ENCODE measurements around the gene CAMK1D. TPM values are rescaled to one million over a fixed set of nuclear protein-coding genes. Genes with fewer than 3 reads are reported as not detected.

CAMK1D gene
- total and polyA plus RNA-seq, 2 donors: 11.2 to 14.6 TPM

DNA sequence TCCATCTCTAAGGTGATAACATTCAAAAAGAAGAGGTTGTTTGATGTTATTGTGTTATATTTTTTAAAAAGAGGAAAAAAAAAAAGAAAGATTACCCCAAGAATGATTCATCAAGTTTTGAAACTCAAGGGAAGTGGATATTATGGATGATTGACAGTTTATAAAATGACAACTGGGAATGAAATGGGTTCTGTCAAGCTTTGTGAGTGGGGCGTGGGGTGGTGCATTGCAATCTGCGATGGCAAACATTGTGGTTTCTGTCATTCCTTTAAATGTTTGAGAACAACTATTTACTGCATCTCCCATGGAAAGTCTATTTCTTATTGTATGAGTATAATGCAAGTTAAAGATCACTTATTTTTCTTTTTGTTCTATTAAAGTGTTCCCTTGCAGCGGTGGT is 355.1 kb downstream of the CAMK1D start:
- H3K9me3 ChIP-seq (ENCODE audit: control insufficient read depth in 2 of 2, insufficient read depth in 1 of 2, low read length in 1 of 2): no peaks in the 10 kb centered on the region
- H3K27me3 ChIP-seq (ENCODE audit: control insufficient read depth in 2 of 2, insufficient read depth in 1 of 2, low read length in 1 of 2): no peaks in the 10 kb centered on the region
- 94% methylated on average over 3 of the region's 3 CpGs for WGBS
- H3K4me3 ChIP-seq (ENCODE audit: low read length in 2 of 2): no peak overlapping the region
- H3K36me3 ChIP-seq (ENCODE audit: control insufficient read depth in 2 of 2, insufficient read depth in 2 of 2, low read length in 1 of 2): peaks cover 0 to 3% of the 10 kb centered on the region in 2 donors
- peaks cover 0 to 21% of the 10 kb centered on the region in 2 donors for H3K4me1 ChIP-seq (ENCODE audit: control insufficient read depth in 2 of 2, insufficient read depth in 2 of 2, low read length in 2 of 2)
- no peak overlapping the region for H3K27ac ChIP-seq (ENCODE audit: low read depth in 1 of 2, low read length in 1 of 2)
- no peak for DNase-seq (ENCODE audit: low read depth in 6 of 9, low spot score in 9 of 9)

DNA sequence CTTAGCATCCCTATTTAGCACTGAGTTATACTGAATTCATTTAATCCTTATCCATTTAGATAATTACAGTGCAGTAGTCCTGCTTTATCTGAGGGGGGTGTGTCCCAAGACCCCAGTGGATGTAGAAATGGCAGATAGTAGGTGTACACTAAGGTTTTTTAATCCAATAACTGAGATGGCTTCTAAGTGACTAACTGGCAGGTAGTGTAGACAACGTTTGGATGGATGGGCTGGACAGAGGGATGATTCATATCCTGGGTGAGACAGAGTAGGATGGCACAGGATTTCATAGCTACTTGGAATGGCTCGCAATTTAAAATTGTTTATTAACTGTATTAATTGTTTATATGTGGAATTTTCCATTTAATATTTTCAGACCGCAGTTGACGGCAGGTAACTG is 356.6 kb downstream of the CAMK1D start:
- DNase-seq (ENCODE audit: low read depth in 6 of 9, low spot score in 9 of 9): no peak
- no peaks in the 10 kb centered on the region for H3K9me3 ChIP-seq (ENCODE audit: control insufficient read depth in 2 of 2, insufficient read depth in 1 of 2, low read length in 1 of 2)
- no peaks in the 10 kb centered on the region for H3K27me3 ChIP-seq (ENCODE audit: control insufficient read depth in 2 of 2, insufficient read depth in 1 of 2, low read length in 1 of 2)
- no peak overlapping the region for H3K4me3 ChIP-seq (ENCODE audit: low read length in 2 of 2)
- H3K27ac ChIP-seq (ENCODE audit: low read depth in 1 of 2, low read length in 1 of 2): no peak overlapping the region
- 96% methylated on average over 4 of the region's 4 CpGs for WGBS
- H3K4me1 ChIP-seq (ENCODE audit: control insufficient read depth in 2 of 2, insufficient read depth in 2 of 2, low read length in 2 of 2): peaks cover 0 to 27% of the 10 kb centered on the region in 2 donors
- peaks cover 0 to 3% of the 10 kb centered on the region in 2 donors for H3K36me3 ChIP-seq (ENCODE audit: control insufficient read depth in 2 of 2, insufficient read depth in 2 of 2, low read length in 1 of 2)

DNA sequence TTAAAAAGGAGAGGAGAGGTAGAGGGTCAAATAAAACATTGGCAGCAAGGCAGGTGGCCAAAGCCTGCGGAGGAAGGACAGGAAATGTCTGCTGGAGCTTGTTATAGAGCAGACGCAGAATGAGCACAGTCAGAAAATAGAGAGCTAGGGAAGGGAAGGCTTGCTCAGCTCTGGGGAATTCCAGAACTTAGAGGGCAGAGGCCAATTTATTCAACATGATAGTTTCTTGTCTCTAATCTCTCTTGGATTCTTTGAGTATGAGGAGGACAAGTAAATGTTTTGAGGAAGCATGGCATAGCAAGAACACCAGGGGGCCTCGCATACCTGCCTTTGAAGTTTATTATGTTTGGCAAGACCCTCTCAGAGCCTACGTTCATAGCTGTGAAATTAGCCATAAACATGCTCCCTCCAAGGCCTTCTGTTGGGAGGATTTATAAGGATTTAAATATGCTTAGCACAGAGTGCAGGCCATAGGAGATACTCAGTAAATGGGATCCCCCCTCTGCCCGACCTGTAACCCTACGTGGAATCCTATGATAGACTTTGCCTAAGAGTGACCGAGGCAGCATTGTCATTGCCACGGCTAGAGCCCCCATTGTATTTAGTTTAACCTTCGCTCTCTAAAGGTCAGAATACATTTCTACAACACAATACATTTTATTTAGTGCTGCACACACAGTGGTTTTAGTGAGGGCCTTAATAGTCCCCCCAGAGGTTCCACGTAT is 358.3 kb downstream of the CAMK1D start:
- no peak overlapping the region for H3K4me3 ChIP-seq (ENCODE audit: low read length in 2 of 2)
- 81% methylated on average over 10 of the region's 10 CpGs for WGBS
- peaks cover 0 to 24% of the 10 kb centered on the region in 2 donors for H3K4me1 ChIP-seq (ENCODE audit: control insufficient read depth in 2 of 2, insufficient read depth in 2 of 2, low read length in 2 of 2)
- H3K36me3 ChIP-seq (ENCODE audit: control insufficient read depth in 2 of 2, insufficient read depth in 2 of 2, low read length in 1 of 2): peaks cover 0 to 3% of the 10 kb centered on the region in 2 donors
- H3K9me3 ChIP-seq (ENCODE audit: control insufficient read depth in 2 of 2, insufficient read depth in 1 of 2, low read length in 1 of 2): no peaks in the 10 kb centered on the region
- peak overlapping the region in 1 of 2 donors; percentile 67 for H3K27ac ChIP-seq (ENCODE audit: low read depth in 1 of 2, low read length in 1 of 2)
- H3K27me3 ChIP-seq (ENCODE audit: control insufficient read depth in 2 of 2, insufficient read depth in 1 of 2, low read length in 1 of 2): no peaks in the 10 kb centered on the region
- peak in 4 of 9 donors; percentile 21 to 67 (median 44) for DNase-seq (ENCODE audit: low read depth in 6 of 9, low spot score in 9 of 9)

DNA sequence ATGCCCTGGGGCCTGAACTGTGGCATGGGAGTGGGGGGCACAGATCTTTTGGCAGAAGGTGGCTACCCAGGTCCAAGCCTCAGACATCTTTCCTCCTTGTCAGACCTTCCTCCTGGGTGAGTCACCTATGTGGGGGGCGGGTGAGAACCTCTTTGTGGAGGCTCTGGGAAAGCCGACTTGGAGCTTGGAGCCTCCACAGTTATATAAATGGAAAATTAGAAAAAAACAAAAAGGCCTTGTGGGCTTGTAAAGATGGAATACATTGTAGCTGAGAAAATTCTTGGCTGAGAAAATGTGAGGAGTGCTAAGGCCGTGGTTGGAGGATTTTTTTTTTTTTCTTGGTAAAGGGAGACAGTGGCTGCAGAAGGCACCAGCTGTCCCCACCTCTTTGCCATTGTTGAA is 359.7 kb downstream of the CAMK1D start:
- Histone ChIP-seq H3K4me3 (ENCODE audit: low read length in 2 of 2) (no peak overlapping the region), H3K4me1 (ENCODE audit: control insufficient read depth in 2 of 2, insufficient read depth in 2 of 2, low read length in 2 of 2) (peaks cover 0 to 24% of the 10 kb centered on the region in 2 donors), H3K27me3 (ENCODE audit: control insufficient read depth in 2 of 2, insufficient read depth in 1 of 2, low read length in 1 of 2) (no peaks in the 10 kb centered on the region), H3K36me3 (ENCODE audit: control insufficient read depth in 2 of 2, insufficient read depth in 2 of 2, low read length in 1 of 2) (no peaks in the 10 kb centered on the region), H3K27ac (ENCODE audit: low read depth in 1 of 2, low read length in 1 of 2) (peak overlapping the region in 1 of 2 donors; percentile 21), H3K9me3 (ENCODE audit: control insufficient read depth in 2 of 2, insufficient read depth in 1 of 2, low read length in 1 of 2) (no peaks in the 10 kb centered on the region)
- no peak for DNase-seq (ENCODE audit: low read depth in 6 of 9, low spot score in 9 of 9)
- WGBS: 91% methylated on average over 3 of the region's 3 CpGs

DNA sequence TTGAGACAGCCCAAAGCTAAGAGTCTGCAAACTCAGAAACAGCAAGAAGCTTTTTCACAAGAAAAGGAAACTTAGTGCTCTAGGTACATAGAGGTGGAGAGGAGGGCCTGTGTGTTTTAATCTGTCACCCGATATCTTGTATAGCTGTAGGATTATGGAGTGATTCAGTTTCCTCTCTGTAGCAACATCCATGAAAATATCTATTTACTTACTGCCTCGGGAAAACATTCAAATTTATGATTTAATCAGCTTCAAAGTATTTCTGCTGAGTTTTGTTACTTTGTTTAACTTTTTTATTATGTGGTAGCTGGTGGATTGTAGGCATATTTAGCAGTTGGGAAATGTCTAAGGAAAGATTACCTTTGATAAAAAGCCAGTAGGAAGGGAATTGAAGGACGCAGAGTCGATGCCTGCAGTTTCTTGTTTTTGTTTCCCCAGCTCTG is 360.2 kb downstream of the CAMK1D start:
- no peaks in the 10 kb centered on the region for H3K36me3 ChIP-seq (ENCODE audit: control insufficient read depth in 2 of 2, insufficient read depth in 2 of 2, low read length in 1 of 2)
- H3K27me3 ChIP-seq (ENCODE audit: control insufficient read depth in 2 of 2, insufficient read depth in 1 of 2, low read length in 1 of 2): no peaks in the 10 kb centered on the region
- no peak overlapping the region for H3K4me3 ChIP-seq (ENCODE audit: low read length in 2 of 2)
- H3K27ac ChIP-seq (ENCODE audit: low read depth in 1 of 2, low read length in 1 of 2): peak overlapping the region in 1 of 2 donors; percentile 28
- no peaks in the 10 kb centered on the region for H3K9me3 ChIP-seq (ENCODE audit: control insufficient read depth in 2 of 2, insufficient read depth in 1 of 2, low read length in 1 of 2)
- 93% methylated on average over 4 of the region's 4 CpGs for WGBS
- peaks cover 0 to 24% of the 10 kb centered on the region in 2 donors for H3K4me1 ChIP-seq (ENCODE audit: control insufficient read depth in 2 of 2, insufficient read depth in 2 of 2, low read length in 2 of 2)
- DNase-seq (ENCODE audit: low read depth in 6 of 9, low spot score in 9 of 9): no peak

DNA sequence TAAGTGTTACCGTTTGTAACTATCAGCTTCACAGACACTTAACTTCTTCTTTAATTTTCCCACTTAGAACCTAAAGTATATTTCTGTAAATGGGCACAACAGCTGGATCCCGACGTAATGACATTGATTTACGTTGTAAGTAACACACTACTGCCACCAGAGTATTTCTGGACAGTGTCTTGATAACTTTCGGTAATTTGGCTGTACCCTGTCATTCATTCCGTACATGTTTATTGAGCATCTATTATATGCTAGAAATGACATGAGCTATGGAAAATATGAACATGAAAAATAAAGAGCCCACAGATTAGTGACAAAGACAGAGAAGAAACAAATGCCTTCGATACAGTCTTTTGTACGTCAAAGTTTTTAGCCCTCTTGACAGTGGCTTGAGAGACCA is 360.8 kb downstream of the CAMK1D start:
- no peaks in the 10 kb centered on the region for H3K27me3 ChIP-seq (ENCODE audit: control insufficient read depth in 2 of 2, insufficient read depth in 1 of 2, low read length in 1 of 2)
- 96% methylated on average over 8 of the region's 8 CpGs for WGBS

DNA sequence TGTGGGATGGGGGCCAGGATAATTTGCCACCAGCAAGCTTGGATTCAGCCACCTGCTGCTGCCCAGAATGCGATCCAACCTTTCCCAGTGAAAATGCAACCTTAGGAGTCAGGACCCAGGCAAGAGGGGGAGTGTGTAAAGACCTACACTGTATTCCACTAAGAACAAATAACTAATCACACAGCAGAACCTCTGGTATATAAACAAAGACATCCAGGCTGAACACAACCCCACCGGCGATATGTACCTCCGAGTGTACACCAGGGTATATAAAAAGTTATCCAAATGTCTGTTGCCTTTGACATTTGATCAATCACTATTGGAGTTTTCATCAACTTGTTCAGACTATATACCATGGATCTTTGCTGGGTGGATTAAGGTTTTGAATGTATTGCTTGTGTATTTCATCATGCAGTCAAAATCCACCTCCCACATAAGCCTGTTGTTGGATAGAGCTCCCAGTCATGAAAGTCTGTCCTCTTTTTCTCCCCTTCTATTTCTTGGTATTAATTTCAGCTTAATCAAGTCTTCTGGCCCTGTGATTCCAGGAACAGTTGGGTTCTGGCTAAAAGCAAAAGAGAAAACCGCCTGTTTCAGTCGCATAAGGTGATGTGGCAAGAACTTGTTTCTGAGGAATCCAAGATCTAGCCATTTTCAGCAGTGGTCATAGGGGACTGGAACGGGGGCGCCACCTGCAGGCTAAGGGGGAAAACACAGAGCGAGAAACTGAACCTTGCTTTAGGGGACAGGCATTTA is 361.4 kb downstream of the CAMK1D start:
- 46% methylated on average over 9 of the region's 9 CpGs for WGBS
- Histone ChIP-seq H3K27me3 (ENCODE audit: control insufficient read depth in 2 of 2, insufficient read depth in 1 of 2, low read length in 1 of 2) (no peaks in the 10 kb centered on the region), H3K4me3 (ENCODE audit: low read length in 2 of 2) (no peak overlapping the region), H3K4me1 (ENCODE audit: control insufficient read depth in 2 of 2, insufficient read depth in 2 of 2, low read length in 2 of 2) (peaks cover 0 to 24% of the 10 kb centered on the region in 2 donors), H3K36me3 (ENCODE audit: control insufficient read depth in 2 of 2, insufficient read depth in 2 of 2, low read length in 1 of 2) (no peaks in the 10 kb centered on the region), H3K9me3 (ENCODE audit: control insufficient read depth in 2 of 2, insufficient read depth in 1 of 2, low read length in 1 of 2) (no peaks in the 10 kb centered on the region), H3K27ac (ENCODE audit: low read depth in 1 of 2, low read length in 1 of 2) (peak overlapping the region in 1 of 2 donors; percentile 23)
- peak in 8 of 9 donors; percentile 48 to 89 (median 72) for DNase-seq (ENCODE audit: low read depth in 6 of 9, low spot score in 9 of 9)

More for the DNA sequence above, 360.8 kb downstream of the CAMK1D start:
- Histone ChIP-seq H3K4me3 (ENCODE audit: low read length in 2 of 2) (no peak overlapping the region), H3K36me3 (ENCODE audit: control insufficient read depth in 2 of 2, insufficient read depth in 2 of 2, low read length in 1 of 2) (no peaks in the 10 kb centered on the region), H3K4me1 (ENCODE audit: control insufficient read depth in 2 of 2, insufficient read depth in 2 of 2, low read length in 2 of 2) (peaks cover 0 to 24% of the 10 kb centered on the region in 2 donors), H3K27ac (ENCODE audit: low read depth in 1 of 2, low read length in 1 of 2) (peak overlapping the region in 1 of 2 donors; percentile 28), H3K9me3 (ENCODE audit: control insufficient read depth in 2 of 2, insufficient read depth in 1 of 2, low read length in 1 of 2) (no peaks in the 10 kb centered on the region)
- no peak for DNase-seq (ENCODE audit: low read depth in 6 of 9, low spot score in 9 of 9)

DNA sequence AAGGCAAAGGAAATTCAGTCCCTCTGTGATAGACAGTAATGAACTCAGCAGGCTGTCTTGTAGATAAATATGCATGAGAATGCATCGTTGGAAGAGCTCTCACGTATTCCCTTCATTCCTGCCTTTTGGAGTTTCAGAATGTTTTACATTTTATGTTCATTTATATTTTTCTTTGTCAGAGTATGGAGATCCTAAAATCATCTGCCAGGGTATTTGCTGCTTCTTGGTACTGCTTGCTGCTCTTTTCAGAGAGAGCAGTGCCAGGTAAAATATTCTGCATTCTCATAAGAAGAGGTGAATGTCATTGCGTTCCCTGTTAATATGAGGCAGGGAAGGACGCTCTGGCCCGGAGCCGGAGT is 362.0 kb downstream of the CAMK1D start:
- no peaks in the 10 kb centered on the region for H3K9me3 ChIP-seq (ENCODE audit: control insufficient read depth in 2 of 2, insufficient read depth in 1 of 2, low read length in 1 of 2)
- peaks cover 0 to 24% of the 10 kb centered on the region in 2 donors for H3K4me1 ChIP-seq (ENCODE audit: control insufficient read depth in 2 of 2, insufficient read depth in 2 of 2, low read length in 2 of 2)
- DNase-seq (ENCODE audit: low read depth in 6 of 9, low spot score in 9 of 9): no peak
- H3K36me3 ChIP-seq (ENCODE audit: control insufficient read depth in 2 of 2, insufficient read depth in 2 of 2, low read length in 1 of 2): no peaks in the 10 kb centered on the region
- 74% methylated on average over 6 of the region's 6 CpGs for WGBS
- H3K27me3 ChIP-seq (ENCODE audit: control insufficient read depth in 2 of 2, insufficient read depth in 1 of 2, low read length in 1 of 2): no peaks in the 10 kb centered on the region
- no peak overlapping the region for H3K4me3 ChIP-seq (ENCODE audit: low read length in 2 of 2)
- no peak overlapping the region for H3K27ac ChIP-seq (ENCODE audit: low read depth in 1 of 2, low read length in 1 of 2)

DNA sequence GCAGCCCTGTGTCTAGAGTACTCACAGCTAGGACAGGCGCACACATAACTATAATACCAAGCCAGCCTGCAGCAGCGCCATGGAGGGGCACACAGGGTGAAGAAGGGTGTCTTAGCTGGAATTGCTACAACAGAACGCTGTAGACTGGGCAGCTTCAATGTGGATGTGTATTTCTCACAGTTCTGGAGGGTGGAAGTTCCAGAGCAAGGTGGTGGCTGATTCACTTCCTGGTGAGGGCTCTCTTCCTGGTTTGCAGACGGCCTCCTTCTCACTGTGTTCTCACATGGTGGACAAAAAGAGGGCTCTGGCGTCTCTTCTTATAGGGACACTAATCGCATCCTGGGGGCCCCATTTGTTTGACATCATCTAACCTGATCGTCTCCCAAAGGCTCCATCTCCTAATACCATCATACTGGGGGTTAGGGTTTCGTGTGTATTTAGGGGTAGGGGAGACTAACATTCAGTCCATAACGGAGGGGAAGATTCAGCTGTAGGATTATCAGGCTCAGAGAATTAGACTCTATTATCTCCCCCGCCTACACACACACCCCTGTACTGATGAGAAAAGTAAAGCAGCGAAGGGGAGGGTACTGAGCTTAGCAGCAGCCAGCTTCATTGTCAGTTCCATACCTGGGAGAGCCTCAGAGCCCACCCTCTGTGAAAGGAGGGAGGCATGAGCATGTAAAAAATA is 363.1 kb downstream of the CAMK1D start:
- H3K27ac ChIP-seq (ENCODE audit: low read depth in 1 of 2, low read length in 1 of 2): no peak overlapping the region
- H3K4me3 ChIP-seq (ENCODE audit: low read length in 2 of 2): no peak overlapping the region
- DNase-seq (ENCODE audit: low read depth in 6 of 9, low spot score in 9 of 9): no peak
- H3K36me3 ChIP-seq (ENCODE audit: control insufficient read depth in 2 of 2, insufficient read depth in 2 of 2, low read length in 1 of 2): no peaks in the 10 kb centered on the region
- H3K27me3 ChIP-seq (ENCODE audit: control insufficient read depth in 2 of 2, insufficient read depth in 1 of 2, low read length in 1 of 2): no peaks in the 10 kb centered on the region
- H3K9me3 ChIP-seq (ENCODE audit: control insufficient read depth in 2 of 2, insufficient read depth in 1 of 2, low read length in 1 of 2): no peaks in the 10 kb centered on the region
- 98% methylated on average over 11 of the region's 11 CpGs for WGBS
- H3K4me1 ChIP-seq (ENCODE audit: control insufficient read depth in 2 of 2, insufficient read depth in 2 of 2, low read length in 2 of 2): peaks cover 0 to 20% of the 10 kb centered on the region in 2 donors

All from thymus (tissue), 11 donors.